Medulla oblongata (tissue), 1 donor: ENCODE data around the gene LY6G5C.
A peak's percentile ranks its signal among the peaks of the same experiment; 100 is the strongest.

Experiments
- DNase-seq: peaks from one replicate; pipeline ENCODE4 v3.0.0-alpha.2; 2015; ENCODE audit errors: extremely low spot score

The LY6G5C gene

DNA sequence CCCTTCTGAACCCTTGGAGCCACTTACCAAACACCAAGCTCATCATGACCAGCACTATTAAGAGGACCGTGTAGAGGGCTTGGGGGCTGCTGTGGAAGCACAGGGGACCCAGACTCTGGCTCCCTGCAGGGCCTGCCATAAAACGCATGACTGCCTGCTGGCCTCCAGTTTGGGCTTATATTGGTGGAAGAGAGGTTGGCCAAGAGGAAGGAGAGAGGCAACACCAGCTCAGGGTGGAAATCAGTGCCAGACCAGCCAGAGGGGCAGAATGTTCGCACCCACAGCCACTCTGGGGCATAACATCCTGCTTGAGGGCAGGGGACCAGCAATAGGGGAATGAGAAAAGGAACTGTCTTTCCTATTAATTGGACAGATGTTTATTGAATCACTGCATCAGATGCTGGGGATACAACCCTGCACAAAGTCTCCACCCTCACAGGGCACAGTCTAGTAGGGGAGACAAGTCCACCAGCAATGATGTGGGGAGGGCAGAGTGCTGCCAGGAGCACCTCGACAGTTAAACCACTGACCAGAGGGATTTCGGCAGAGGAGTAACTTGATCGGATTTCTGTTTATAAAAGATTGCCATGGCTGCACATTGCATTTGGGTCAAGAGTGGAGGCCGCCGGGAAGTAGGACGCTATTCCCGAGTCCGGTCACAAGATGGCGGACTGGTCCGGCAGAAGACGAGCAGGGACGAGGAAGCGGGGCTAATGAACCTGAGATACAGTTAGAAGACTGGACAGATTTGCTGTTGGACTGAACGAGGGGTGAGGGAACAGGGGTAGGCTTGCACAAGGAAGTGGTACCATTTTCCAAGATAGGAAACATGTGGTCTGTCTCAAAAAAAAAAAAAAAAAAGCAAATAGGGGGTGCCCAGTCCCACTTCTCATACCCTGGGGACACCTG lies at the start of gene LY6G5C:
LY6G5C (minus strand) TSS at position 842 of the 909 bp plus-strand sequence; CDS start at position 148, 694 bp downstream.
- DNase-seq: peak; percentile 88

- peak; percentile 89 for DNase-seq
These were observed 49.2 kb upstream of the LY6G5C start for GRCh38 chr6:31729979-31730630.

- DNase-seq: peak; percentile 91
These were observed 48.7 kb upstream of the LY6G5C start for GRCh38 chr6:31729515-31729978.

DNA sequence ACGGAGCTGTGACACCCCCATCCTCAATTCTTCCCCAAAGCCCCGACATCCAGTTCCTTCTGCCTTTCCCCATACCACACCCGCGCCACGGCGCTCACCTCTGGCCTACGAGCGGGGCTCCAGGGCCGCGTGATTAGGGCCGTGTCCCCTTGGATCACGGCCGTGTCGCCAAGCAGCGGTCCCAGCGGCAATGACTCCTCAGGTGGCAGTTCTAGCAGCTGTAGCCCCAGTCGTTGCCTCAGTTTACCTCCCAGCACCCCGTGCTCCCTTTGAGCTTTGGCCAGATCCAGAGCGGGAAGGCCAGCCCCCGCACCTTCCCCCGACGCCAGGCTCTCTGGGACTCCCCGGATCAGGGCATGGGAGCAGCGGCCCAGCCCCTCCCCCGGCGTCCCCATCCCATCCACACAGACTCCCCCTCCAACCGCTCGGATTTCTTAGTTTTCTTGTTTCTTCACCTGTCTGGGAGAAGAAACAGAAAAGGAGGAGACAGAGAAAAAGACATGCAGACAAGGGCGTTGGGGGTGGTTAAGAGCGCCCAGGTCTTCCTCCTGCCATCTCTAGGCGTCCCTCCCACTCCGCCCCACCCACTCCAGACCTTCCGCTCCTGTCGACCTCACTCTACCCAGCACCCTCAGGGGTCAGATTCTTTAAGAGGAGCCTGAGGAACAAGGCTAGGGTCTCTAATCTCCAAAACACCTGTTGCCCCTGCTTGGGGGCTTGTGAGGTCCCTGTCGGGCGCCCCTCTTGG lies 48.1 kb upstream of the LY6G5C start, which contains the start of gene DDAH2:
DDAH2 (minus strand) TSS at position 533 of the 748 bp plus-strand sequence; CDS start at position 395, 138 bp downstream.
- DNase-seq: no peak

GRCh38 chr6:31727717-31728671 lies 47.1 kb upstream of the LY6G5C start:
- no peak for DNase-seq

GRCh38 chr6:31727034-31727716 lies 46.3 kb upstream of the LY6G5C start:
- DNase-seq: peak; percentile 63

- no peak for DNase-seq
These were observed 44.9 kb upstream of the LY6G5C start for GRCh38 chr6:31725502-31726350.

DNA sequence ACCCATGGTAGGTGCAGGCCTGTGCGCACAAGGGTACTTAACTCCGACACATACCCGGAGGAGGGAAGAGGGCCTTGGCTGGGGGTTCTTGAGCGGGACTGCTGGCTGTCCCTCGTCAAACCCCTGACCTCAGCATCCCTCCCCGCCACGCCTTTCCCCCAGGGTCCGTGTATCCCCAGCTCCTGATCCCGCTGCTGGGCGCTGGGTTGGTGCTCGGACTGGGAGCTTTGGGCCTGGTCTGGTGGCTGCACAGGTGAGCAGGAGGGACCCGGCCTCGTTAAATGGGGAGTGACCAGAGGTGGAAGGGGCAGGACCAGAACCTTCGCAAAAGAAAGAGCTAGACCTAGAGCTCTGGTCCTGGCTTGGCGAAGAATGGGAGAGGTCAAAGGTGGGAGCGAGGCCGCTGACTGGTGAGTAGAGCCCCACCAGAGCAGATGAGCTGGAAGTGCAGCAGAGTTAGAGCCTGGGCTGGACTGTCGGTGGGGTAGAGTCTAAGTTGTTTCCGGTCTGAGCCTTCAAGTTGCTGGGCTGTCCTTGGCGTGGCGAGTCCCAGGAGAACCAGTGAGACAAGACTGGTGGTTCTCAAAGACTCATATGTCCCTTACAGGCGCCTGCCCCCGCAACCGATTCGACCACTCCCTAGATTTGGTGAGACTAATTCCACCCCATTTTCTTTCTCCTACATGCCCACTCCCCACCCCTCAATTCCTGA lies 43.3 kb upstream of the LY6G5C start:
- no peak for DNase-seq

GRCh38 chr6:31723245-31723979 lies 42.5 kb upstream of the LY6G5C start, which contains the start of gene MPIG6B:
Gene MPIG6B (plus strand): TSS chr6:31723373. CDS start chr6:31723384, 11 bp downstream.
- no peak for DNase-seq

DNA sequence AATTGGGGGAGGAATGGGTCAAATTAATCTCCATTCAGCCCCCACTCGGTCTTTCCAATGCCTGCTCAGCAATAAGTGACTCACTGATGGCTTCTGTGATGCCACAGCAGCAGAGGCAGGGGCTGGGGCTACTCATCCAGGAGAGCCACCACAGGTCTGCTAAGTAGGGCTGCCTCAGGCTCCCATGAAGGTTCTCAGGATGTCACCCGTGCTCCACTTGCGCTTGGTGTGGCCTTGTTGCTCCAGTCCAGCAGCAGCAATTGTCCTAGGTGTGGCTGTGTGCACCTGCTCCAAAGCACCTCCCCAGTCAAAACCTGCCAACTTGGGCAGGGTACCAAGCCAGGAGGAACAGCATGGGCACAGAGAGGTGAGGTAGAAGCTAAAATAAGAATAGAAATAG lies 41.3 kb upstream of the LY6G5C start:
- DNase-seq: no peak

DNA sequence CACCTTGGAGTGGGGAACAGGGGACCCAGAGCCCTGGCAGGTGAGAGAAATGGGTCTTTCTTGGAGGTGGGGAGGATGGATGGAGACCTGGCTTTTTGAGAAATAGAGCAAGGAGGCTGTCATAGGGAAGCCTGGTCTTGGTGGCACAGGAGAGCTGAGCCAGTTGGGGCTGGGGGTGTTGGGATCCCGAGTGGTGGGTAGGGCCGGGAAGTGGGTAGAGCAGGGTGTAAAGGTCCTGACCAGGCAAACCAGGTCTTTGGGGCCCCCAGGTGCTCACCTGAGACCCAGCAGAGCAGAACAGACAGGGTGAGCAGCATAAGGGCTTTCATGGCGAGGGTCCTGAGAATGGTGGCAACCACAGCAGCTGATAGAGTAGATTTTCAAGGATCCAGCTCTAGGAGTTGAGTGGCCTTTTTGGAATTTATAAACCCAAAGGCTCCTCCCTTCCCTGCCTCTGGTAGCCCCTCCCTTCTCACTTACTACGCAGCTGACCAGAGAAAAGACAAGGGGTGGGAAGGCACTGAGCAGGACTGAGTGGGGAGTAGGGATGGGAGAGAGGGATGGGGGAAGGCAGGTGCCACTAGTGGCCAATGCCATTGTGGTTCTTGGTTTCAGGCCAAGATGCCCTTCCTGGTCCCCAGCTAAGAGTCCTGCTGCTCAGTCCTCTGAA lies 40.6 kb upstream of the LY6G5C start, which contains the start of gene LY6G6C:
LY6G6C (minus strand) TSS at position 396 of the 670 bp plus-strand sequence; CDS start at position 329, 67 bp downstream.
- no peak for DNase-seq

GRCh38 chr6:31720196-31720770 lies 39.4 kb upstream of the LY6G5C start:
- DNase-seq: no peak

- DNase-seq: no peak
These were observed 38.1 kb upstream of the LY6G5C start for GRCh38 chr6:31719001-31719400.

GRCh38 chr6:31718265-31718664 lies 37.4 kb upstream of the LY6G5C start:
- DNase-seq: no peak

DNA sequence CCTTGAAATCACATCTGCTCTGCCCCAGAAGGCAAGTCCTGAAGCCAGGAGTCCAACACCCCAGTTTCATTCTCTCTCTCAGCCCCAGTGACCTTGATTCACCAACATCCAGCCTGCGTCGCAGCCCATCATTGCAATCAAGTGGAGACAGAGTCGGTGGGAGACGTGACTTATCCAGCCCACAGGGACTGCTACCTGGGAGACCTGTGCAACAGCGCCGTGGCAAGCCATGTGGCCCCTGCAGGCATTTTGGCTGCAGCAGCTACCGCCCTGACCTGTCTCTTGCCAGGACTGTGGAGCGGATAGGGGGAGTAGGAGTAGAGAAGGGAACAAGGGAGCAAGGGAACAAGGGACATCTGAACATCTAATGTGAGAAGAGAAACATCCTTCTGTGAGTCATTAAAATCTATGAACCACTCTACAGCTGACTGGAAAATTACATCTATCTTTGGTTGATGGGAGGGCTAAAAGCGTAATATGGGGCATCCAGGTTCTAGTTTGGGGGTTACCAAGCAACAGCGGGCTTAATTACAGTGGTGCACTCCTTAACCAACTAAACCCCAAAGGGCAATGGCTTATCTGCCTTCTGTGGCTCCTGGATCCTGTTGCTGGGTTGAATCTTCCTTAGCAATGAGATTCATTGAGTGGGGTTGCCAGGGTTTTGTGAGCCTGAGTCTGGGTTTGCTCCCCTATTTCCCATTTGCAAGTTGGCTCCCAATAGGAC lies 36.8 kb upstream of the LY6G5C start:
- no peak for DNase-seq
